GM18858 (cell line): Measurements from ENCODE around the gene DGKH.
"Not testable (repeated sequence)": the region's sequence is repeated elsewhere in the genome, so short reads cannot be mapped to it uniquely, and the experiment has no call there.

ENCODE experiments used
- ATAC-seq: cut with Tn5 transposase; IDR thresholded peaks from one replicate; pipeline ENCODE4 v1.9.1; 2021; ENCODE audit not compliant: unreplicated experiment

The DGKH gene

DNA sequence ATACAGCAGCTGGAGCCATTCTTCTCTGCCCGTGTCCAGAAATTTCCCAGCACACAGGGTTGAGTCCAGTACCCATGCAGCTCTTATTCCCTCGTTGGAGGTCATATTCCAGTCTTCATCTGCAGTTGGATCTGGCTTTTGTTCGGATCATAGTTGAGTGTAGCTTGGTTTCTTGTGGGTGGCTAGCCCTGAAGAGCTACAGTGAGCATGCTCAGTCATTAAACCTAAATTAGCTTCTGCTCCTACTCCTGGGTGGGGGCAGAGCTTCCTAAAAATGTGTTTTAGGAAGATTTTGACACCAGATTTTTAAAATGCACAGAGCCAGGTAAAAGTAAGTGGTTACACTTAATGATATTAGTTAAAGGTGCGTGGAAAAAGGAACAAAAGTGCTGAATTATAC, 64.4 kb downstream of the DGKH start:
- no peak for ATAC-seq

DNA sequence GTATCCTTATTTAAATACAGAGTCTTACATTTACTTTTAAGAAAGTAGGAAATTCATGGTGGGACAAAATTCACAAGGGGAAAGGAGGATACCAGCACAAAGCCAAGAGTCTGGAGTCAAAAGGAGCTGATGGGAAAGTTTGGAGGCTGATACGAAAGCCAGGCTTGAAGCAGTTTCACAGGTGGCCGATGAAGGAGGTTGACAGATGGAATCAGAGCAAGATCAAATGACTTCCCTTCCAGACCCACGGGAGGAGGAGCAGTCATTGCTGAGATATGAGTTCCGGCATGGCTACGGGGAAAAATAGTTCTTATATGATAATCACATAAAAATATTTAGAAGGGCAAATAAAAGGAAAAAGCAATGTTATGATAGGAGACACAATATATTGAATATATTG, 65.0 kb downstream of the DGKH start:
- no peak for ATAC-seq

DNA sequence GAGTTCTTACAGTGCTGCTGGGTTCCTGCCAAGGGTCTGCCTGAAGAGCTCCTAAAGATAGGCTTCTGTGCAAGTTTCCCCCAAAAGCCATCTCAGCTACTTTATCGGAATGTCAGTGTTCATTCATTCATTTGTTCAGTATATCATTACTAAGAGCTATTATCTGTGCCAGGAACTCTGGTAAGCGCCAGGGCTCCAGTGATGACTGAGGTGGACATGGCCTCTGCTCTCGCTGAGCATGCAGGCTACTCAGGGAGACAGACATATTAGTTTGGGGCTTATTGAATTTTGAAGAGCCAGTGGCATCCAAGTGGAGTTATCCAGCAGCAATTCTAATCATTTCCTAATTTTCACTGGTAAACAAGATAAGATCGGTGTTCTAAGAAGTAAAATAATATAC, 65.8 kb downstream of the DGKH start:
- ATAC-seq = no peak

DNA sequence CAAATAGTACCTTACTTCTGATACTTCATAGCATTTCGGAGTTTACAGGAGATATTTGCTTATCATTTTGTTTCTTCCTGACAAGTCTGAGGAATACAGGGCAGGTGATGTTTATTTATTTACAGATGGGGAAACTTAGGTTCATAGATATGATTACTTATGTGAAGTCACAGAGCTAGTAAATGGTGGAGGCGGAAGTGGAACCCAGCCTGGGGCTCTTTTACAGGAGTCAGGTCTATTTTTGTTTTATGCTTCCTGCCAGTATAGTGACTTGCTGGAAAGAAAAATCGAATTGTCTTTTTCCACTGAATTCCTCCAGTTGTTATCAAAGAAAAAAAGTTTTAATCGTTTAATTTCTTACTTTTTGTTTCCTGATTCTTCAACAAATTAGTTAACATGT, 66.5 kb downstream of the DGKH start:
- no peak for ATAC-seq

DNA sequence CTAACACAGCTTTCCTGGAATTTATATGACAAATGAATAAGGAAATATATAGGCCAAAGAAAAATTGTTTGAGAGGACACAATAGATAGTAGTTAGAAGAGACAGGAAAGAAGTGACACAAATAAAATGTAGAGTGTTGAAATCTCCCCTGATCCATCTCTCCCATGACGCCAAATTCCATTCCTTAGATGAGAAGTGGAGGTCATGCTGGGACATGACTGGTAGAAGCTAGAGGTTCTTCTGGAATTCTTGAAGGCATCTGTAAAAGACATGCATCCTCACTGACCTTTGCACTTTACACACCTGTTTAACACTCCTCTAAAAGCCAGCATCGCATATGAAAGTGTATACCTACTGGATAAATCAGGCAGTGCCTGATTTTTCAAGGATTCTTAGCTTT, 67.8 kb downstream of the DGKH start:
- no peak for ATAC-seq

DNA sequence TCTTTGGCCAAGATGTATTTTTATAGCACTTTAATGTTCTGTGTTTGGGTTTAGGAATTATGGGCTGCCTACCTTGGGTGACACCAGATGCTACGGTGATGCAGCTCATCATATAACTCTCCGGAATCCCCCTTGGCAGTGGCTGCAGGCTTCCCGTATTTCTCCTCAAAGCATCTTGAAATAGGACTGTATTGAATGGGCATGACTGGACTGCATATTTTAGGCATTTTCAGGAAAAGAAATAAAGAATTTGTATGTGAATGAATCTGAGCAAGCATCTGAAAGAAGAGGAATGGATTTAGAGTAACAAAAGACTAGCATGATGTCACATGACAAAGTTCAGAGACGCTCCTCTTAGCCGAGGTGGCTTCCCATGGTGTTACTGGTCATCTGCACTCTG, 70.6 kb downstream of the DGKH start:
- ATAC-seq = no peak

DNA sequence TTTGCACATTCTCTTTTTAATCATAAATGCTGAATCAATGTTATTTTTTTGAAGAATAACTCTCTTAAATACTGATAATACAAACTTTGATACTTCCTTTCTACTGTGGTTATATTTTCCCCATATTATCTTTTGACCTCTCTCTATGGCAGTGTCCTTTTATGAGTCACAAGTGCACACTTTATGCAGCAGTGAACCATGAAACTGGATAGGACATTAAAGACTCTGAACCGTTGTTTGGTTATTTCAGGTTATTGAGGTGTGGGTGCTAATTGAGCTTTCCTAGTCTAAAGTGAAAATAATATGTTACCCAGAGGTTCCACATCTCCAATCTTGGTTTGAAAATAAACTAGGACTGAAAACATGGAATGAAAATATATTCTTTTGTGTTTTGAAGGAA, 71.4 kb downstream of the DGKH start:
- peak; percentile 53 for ATAC-seq

DNA sequence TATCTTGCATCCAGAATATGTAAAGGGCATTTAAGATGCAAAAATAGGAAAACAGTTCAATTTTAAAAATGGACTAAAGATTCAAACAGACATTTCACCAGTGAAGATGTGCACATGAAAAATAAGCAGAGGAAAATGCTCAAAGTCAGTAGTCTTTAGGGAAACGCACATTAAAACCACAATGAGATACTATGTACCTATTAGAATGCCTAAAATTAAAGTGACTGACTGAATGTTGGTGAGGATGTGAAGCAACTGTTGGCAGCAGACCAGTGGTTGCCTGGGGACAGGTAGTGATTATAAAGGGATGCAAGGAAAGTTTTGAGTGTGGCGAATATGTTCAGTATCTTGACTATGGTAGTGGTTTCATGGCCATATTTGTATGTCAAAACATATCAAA, 75.2 kb downstream of the DGKH start:
- no peak for ATAC-seq

DNA sequence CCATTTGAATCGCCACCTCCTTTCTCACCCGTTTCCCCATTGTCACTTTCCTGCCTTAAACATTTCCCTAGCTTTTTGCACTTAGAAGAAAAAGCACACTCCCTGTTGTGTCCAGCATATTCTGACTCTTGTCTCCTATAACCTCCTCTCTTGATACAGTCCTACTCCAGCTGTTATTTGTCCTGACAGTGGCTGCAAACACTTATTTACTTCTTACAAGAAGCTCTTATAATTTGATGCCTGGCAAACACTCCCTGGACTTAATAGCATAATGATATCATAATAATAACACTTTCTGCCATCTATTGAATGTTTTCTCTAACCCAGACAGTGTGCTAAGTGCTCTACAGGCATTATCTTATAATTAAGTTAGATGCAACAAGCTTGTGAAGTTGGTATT, 76.6 kb downstream of the DGKH start:
- ATAC-seq = no peak

DNA sequence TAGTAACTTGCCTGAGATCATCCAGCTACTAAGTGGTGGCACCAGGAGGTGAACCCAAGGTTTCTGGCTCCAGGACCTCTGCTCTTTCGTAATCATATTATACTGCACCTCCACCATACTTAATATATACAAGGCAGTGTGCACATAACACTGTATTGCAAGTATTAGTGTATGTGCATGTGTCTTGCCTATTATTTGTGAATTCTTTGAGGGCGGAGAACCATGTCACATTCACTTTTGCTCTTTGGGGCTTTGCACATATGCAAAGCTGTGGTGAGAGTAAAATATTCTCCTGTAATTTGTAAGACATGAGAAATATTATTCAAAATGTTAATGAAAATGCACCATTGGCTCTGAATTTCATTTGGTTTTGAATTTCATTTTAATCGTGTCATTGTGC, 78.6 kb downstream of the DGKH start:
- ATAC-seq = no peak

DNA sequence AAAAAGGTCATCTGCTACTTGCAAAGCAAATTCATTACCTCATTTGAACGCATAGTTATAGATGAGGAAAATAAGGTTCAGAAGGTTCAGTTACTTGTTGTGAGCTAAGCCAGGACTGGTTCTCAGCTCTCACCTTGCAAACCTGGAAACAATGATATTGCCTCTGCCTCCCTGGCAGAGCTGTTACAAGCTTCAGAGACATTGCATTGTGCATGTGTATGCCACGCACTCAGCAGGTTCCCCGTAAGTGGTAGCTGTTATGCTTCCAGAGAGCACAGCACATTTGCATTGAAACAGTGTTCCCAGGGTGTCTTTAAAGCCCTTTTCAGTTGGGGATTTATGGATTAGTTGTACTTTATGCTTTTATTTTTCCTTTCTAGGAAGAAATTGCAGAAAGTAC, 80.6 kb downstream of the DGKH start:
- no peak for ATAC-seq

DNA sequence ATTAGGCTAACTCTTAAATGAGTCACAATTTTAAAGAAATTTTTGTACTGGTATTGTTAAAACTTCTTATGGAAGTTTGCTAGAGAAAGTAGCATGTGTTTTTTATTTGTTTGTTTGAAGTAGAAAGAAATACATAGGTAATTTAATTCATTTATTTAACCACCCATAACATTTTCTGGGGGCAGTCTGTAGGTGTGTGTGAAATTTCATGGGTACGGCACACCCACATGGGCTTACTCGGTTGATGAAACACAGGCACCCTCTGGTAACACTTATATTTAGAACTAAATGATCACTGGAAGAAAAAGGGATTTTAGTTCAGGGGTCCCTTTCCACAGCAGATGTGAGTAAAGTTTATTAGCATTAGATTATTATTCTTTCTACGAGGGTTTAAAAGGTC, 88.1 kb downstream of the DGKH start:
- ATAC-seq = no peak

DNA sequence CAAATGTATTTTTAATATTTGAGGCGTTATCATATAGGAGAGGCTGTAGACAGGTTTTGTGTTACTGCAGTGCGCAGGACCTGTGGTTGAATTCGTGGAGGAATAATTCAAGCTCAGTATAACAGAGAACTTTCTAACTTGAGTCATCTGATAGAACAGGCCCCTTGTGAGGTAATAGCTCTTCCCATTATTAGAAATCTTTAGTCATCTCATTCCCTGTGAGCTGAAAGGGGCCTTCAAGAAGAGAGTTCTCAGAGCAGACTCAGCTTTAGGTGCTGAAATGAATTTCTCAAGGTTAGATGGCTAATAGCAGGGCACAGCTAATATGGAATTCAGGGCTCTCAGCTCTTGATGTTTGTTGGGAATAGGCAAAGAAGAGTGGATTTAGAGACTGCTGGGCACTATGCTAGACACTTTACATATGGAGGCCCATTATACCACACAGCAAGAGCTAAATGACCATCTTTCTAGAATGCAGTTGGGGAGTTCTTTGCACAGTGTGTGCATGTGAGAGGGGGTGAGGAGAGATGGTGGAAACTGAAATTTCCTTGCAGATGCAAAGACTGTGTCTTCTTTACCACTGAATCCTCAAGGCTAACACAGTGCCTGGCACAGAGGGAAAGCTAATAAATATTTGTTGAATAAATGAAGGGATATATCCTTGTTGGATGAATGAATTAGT, 89.5 kb downstream of the DGKH start:
- ATAC-seq = no peak

DNA sequence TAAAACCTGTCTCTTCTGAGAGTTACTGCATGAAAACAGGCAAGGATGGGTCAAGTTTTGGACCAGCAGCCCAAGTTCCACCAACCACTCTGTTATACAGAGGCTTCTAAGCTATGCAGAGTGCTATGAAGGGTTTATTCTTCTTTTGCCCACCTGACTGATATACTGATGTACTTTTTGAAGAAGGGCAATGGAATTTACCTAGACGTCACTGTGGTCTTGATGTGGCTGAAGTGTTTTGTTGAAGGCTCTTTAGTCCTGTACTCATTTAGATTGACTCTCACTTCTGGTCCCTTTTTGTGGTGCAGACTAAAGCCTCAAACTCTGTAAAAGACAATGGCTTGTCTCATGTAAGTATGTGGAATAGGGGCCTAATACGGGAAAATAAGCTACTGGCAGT, 92.0 kb downstream of the DGKH start:
- ATAC-seq = no peak

DNA sequence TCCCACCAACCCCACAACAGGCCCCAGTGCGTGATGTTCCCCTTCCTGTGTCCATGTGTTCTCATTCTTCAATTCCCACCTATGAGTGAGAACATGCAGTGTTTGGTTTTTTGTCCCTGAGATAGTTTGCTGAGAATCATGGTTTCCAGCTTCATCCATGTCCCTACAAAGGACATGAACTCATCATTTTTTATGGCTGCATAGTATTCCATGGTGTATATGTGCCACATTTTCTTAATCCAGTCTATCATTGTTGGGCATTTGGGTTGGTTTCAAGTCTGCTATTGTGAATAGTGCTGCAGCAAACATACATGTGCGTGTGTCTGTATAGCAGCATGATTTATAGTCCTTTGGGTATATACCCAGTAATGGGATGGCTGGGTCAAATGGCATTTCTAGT, 92.6 kb downstream of the DGKH start:
- ATAC-seq = not testable (repeated sequence)

DNA sequence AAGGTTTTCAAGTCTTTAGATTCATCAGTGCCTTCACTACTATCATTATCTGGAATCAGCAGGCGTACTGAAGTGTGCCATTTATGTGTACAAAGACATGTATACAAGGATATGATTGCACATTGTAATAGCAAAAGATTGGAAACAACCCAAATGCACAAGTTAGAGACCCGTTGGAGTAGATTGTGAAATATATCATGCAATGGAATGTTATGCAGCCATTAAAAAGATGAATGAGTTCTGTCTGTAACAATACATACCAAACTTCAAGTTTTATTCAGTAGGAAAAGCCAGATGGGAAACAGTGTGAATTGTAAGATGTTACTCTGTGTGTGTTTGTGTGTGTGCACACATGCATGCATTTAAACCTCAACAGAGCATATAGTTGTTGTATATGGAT, 97.9 kb downstream of the DGKH start:
- no peak for ATAC-seq

DNA sequence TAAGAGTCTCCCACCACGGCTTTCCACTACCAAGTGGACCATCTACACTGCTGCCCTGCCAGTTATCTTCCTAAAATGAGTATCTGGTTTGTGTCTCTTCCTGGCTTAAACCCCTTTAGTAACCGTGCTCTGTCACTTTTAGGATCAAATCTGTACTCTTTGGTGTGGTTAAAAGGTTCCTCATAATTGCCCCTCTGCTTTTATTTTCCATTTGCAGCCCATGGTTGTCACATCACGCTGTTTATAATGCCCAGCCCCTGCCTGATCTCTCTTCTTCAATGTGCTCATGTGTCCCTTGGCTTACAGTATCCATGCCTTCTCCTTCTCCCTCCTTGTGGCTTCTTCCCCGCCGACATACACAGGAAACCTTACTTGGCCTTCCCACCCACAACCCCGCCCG, 100.1 kb downstream of the DGKH start:
- no peak for ATAC-seq

DNA sequence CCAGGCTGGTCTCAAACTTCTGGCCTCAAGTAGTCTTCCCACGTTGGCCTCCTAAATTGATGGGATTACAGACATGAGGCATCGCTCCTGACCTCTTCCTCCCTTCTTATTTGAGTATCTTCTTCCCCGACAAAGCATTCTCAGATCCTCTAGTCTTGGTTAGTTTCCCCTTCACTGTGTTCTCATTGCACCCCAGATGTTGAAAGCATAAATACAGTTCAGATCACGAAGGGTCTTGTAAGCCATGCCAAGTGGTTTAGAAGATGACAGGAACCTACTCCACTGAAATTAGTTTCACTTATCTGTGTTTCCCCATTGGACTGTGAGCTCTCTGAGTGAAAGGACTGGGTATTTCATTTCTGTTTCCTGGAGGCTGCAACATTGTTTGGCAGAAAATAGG, 100.7 kb downstream of the DGKH start:
- no peak for ATAC-seq

DNA sequence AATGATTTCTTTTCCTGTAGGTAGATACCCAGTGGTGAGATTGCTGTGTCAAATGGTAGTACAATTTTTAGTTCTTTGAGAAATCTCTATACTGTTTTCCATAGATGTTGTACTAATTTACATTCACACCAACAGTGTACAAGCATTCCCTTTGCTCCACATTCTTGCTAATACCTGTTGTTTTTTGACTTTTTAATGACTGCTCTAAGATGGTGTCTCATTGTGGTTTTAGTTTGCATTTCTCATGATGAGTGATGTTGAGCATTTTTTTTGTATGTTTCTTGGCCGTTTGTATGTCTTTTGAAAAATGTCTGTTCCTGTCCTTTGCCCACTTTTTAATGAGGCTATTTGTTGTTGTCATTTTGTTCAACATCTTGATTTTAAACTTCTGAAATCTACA, 103.3 kb downstream of the DGKH start:
- no peak for ATAC-seq

DNA sequence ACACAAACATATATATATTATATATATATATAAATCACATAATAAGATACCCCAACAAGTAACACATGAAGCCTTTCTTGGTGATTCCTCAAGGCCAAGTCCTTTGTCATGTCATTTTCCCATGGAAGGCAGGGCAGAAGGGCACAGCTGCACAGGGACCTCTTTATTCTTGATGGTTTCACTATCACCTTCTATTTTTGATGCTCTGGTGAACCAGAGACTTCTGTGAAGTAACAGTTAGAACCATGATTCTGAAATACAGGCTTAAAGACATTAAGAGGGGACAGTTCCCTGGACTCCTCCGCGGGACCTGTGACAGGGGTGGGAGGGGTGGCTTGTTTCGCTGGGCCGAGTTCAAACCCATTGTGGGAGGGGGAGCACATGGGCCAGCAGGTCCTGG, 104.0 kb downstream of the DGKH start:
- no peak for ATAC-seq

DNA sequence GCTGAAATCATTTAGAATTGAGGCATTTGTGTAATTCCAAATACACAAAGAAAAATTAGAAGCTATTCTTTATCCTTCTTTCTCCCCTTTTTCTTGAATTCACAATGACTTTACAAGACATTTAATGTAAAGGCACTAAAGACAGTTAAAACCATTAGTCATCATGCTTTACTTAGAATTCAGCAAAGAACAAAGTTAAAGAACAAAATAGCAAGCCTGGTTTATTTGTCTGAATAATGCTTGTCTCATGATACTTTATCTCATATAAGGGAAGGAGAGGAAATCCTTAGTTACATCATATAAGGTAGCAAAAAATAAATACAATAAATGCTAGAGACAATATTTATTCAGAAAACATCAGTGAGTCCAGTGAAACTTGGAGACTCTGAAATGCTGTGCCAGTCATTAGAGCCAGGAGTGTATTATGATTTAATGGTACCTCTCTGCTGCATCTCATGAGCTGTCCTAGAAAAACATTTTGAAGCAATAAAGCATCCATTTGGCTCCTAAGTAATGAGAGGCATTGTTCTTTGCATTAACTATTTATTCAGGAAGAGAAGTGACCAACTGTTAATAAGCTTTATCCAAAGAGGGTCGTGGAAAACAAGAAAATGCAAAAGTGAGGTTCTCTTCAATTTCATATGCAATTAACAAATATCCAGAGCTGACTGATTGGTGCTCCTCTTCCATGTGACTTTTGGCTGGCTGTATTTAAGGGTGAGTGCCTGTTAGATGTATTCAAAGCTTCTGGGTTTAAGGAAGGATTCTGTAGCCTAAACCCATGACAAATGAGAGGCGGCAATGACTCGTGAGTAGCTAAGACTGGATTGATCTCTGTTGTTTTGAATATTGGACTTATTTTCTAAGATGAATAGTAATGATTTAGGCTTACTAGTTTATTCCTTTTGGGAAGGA, 105.0 kb downstream of the DGKH start:
- no peak for ATAC-seq

DNA sequence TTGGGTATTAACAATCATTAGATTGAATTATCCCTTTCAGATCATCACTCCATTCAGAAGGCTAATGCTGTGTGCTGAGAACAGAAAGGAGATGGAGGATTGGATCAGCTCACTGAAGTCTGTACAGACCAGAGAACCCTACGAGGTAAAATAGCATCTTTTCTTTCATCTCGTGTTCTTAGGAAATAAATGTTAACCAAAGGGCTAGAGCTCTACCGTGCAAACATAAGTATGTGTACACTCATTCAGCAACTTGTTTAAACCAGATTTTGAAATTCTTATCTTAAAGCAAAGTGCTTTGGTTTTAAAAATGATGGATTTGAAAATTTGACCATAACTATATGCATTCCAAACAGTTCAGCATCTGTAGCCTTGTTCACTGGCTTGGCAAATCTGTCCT, 106.8 kb downstream of the DGKH start:
- ATAC-seq = no peak

DNA sequence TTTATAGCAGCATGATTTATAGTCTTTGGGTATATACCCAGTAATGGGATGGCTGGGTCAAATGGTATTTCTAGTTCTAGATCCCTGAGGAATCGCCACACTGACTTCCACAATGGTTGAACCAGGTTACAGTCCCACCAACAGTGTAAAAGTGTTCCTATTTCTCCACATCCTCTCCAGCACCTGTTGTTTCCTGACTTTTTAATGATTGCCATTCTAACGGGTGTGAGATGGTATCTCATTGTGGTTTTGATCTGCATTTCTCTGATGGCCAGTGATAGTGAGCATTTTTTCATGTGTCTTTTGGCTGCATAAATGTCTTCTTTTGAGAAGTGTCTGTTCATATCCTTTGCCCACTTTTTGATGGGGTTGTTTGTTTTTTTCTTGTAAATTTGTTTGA, 114.9 kb downstream of the DGKH start:
- ATAC-seq = not testable (repeated sequence)
